ENCODE measurements around the gene CIPC. TPM values are rescaled to one million over a fixed set of nuclear protein-coding genes. Genes with fewer than 3 reads are reported as not detected.

CIPC gene
- total RNA-seq, 1 experiment from 2014 or later: 20.6 TPM

DNA sequence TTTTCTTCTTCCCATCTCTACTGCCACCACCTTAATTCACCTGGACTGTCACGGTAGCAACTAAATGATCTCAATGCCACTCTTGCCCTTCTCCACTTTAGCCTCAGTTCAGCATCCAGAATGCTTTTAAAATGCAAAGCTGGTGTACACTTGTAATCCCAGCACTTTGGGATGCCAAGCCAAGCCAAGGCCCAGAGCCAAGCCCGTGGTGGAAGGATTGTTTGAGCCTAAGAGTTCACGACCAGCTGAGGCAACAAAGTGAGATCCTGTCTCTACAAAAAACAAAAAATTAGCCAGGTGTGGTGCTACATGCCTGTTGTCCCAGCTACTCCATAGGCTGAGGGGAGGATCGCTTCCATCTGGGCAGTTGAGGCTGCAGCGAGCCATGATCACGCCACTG lies 5.9 kb downstream of the CIPC start:
- TF ChIP-seq JUND (IDR thresholded peaks at IDR 0.05) (no peak), YY1 (IDR thresholded peaks at IDR 0.05; ENCODE audit: extremely low read depth, insufficient replicate concordance, low read depth, low read length) (no peak), RAD21 (IDR thresholded peaks at IDR 0.05; ENCODE audit: low read depth) (no peak), POLR2A (IDR thresholded peaks at IDR 0.05; ENCODE audit: borderline replicate concordance, extremely low read depth, insufficient read depth, insufficient read length) (no peak), ZBTB33 (IDR thresholded peaks at IDR 0.05; ENCODE audit: extremely low read depth, insufficient replicate concordance, low read length) (no peak)
- TF ChIP-seq, protein P1, sequence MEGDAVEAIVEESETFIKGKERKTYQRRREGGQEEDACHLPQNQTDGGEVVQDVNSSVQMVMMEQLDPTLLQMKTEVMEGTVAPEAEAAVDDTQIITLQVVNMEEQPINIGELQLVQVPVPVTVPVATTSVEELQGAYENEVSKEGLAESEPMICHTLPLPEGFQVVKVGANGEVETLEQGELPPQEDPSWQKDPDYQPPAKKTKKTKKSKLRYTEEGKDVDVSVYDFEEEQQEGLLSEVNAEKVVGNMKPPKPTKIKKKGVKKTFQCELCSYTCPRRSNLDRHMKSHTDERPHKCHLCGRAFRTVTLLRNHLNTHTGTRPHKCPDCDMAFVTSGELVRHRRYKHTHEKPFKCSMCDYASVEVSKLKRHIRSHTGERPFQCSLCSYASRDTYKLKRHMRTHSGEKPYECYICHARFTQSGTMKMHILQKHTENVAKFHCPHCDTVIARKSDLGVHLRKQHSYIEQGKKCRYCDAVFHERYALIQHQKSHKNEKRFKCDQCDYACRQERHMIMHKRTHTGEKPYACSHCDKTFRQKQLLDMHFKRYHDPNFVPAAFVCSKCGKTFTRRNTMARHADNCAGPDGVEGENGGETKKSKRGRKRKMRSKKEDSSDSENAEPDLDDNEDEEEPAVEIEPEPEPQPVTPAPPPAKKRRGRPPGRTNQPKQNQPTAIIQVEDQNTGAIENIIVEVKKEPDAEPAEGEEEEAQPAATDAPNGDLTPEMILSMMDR (IDR thresholded peaks at IDR 0.05 in 2 of 3, conservative IDR thresholded peaks at IDR 0.05 in 1 of 3; ENCODE audit: borderline replicate concordance in 1 of 3, insufficient read depth in 1 of 3, low read depth in 2 of 3, low read length in 2 of 3): no peak
- Histone ChIP-seq H4K20me1 (ENCODE audit: insufficient read depth) (no peaks in the 10 kb centered on the region), H3K36me3 (ENCODE audit: control insufficient read depth in 1 of 2, insufficient read depth in 2 of 2, low read length in 2 of 2) (peaks cover 6 to 12% of the 10 kb centered on the region in 2 experiments; a peak in 2 of 4 replicates), H3K9me2 (ENCODE audit: insufficient read depth) (no peaks in the 10 kb centered on the region), H2AFZ (ENCODE audit: low read depth, low read length, poor library complexity, severe bottlenecking) (no peak overlapping the region), H3K79me2 (ENCODE audit: insufficient read depth, low read length) (peaks cover 49% of the 10 kb centered on the region), H3K9me3 (ENCODE audit: control insufficient read depth in 1 of 2, insufficient read depth in 1 of 2, low read depth in 1 of 2, low read length in 2 of 2) (no peaks in the 10 kb centered on the region), H3K4me2 (ENCODE audit: low read length) (no peak overlapping the region), H3K27me3 (ENCODE audit: insufficient read depth, low read length) (no peaks in the 10 kb centered on the region), H3K4me3 (replicated peaks in 1 of 2; ENCODE audit: low read depth in 1 of 2, low read length in 2 of 2) (no peak overlapping the region), H3K27ac (ENCODE audit: low read depth, low read length) (no peak overlapping the region), H3K9ac (ENCODE audit: low read length) (no peak overlapping the region), H3K4me1 (ENCODE audit: control insufficient read depth in 1 of 2, insufficient read depth in 2 of 2, low read length in 2 of 2) (peaks cover 10 to 13% of the 10 kb centered on the region in 2 experiments)
- ATAC-seq (no peak), DNase-seq (ENCODE audit: low read depth, low spot score) (no peak)
- CTCF ChIA-PET: no interaction called here
- no TSS peak for BruUV-seq (replicated peaks)
- POLR2A ChIA-PET: no interaction called here
- intact Hi-C loops (cut with micrococcal nuclease): no loop called here
- RAD21 ChIA-PET (ENCODE audit: low non-redundant PET in 1 of 2, low total read pairs in 2 of 2, uncharacterized antibody in 2 of 2, unreplicated experiment in 2 of 2): no interaction called here
